Measurements from ENCODE around the gene MARCHF3. TPM values are rescaled to one million over a fixed set of nuclear protein-coding genes. Genes with fewer than 3 reads are reported as not detected.

MARCHF3 gene
- total and polyA plus RNA-seq, 10 of the 15 experiments (the other 5 are each of a cell fraction or from before 2014, with no cell fraction given) = 3.6 to 24.1 (median 11.3) TPM

- TF ChIP-seq REST (IDR thresholded peaks at IDR 0.05; ENCODE audit: low read depth, low read length) (no peak), JUND (IDR thresholded peaks at IDR 0.05; ENCODE audit: low read depth, low read length) (no peak), GABPA (IDR thresholded peaks at IDR 0.05; ENCODE audit: low read depth) (peak; percentile 11; the same call in 1 of the 2 replicates), MTA3 (IDR thresholded peaks at IDR 0.05; ENCODE audit: borderline replicate concordance, low read length) (peak; percentile 63; the same call in 1 of the 2 replicates), ZNF687 (IDR thresholded peaks at IDR 0.05) (peak; percentile 91), MTA2 (IDR thresholded peaks at IDR 0.05; ENCODE audit: low read depth) (peak; percentile 99), DPF2 (IDR thresholded peaks at IDR 0.05) (no peak; the same call in 1 of the 2 replicates), TBL1XR1 (IDR thresholded peaks at IDR 0.05; ENCODE audit: low read depth, low read length) (no peak), RFX5 (IDR thresholded peaks at IDR 0.05; ENCODE audit: low read depth, low read length) (no peak)
- TF ChIP-seq, protein P1, sequence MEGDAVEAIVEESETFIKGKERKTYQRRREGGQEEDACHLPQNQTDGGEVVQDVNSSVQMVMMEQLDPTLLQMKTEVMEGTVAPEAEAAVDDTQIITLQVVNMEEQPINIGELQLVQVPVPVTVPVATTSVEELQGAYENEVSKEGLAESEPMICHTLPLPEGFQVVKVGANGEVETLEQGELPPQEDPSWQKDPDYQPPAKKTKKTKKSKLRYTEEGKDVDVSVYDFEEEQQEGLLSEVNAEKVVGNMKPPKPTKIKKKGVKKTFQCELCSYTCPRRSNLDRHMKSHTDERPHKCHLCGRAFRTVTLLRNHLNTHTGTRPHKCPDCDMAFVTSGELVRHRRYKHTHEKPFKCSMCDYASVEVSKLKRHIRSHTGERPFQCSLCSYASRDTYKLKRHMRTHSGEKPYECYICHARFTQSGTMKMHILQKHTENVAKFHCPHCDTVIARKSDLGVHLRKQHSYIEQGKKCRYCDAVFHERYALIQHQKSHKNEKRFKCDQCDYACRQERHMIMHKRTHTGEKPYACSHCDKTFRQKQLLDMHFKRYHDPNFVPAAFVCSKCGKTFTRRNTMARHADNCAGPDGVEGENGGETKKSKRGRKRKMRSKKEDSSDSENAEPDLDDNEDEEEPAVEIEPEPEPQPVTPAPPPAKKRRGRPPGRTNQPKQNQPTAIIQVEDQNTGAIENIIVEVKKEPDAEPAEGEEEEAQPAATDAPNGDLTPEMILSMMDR (IDR thresholded peaks at IDR 0.05 in 2 of 3, conservative IDR thresholded peaks at IDR 0.05 in 1 of 3; ENCODE audit: control insufficient read depth in 2 of 3, extremely low read depth in 1 of 3, insufficient read depth in 1 of 3, low read depth in 3 of 3, low read length in 3 of 3) = no peak
- TF ChIP-seq, protein P2, sequence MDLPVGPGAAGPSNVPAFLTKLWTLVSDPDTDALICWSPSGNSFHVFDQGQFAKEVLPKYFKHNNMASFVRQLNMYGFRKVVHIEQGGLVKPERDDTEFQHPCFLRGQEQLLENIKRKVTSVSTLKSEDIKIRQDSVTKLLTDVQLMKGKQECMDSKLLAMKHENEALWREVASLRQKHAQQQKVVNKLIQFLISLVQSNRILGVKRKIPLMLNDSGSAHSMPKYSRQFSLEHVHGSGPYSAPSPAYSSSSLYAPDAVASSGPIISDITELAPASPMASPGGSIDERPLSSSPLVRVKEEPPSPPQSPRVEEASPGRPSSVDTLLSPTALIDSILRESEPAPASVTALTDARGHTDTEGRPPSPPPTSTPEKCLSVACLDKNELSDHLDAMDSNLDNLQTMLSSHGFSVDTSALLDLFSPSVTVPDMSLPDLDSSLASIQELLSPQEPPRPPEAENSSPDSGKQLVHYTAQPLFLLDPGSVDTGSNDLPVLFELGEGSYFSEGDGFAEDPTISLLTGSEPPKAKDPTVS (IDR thresholded peaks at IDR 0.05; ENCODE audit: low read depth, low read length) = no peak
- TF ChIP-seq, protein P3, sequence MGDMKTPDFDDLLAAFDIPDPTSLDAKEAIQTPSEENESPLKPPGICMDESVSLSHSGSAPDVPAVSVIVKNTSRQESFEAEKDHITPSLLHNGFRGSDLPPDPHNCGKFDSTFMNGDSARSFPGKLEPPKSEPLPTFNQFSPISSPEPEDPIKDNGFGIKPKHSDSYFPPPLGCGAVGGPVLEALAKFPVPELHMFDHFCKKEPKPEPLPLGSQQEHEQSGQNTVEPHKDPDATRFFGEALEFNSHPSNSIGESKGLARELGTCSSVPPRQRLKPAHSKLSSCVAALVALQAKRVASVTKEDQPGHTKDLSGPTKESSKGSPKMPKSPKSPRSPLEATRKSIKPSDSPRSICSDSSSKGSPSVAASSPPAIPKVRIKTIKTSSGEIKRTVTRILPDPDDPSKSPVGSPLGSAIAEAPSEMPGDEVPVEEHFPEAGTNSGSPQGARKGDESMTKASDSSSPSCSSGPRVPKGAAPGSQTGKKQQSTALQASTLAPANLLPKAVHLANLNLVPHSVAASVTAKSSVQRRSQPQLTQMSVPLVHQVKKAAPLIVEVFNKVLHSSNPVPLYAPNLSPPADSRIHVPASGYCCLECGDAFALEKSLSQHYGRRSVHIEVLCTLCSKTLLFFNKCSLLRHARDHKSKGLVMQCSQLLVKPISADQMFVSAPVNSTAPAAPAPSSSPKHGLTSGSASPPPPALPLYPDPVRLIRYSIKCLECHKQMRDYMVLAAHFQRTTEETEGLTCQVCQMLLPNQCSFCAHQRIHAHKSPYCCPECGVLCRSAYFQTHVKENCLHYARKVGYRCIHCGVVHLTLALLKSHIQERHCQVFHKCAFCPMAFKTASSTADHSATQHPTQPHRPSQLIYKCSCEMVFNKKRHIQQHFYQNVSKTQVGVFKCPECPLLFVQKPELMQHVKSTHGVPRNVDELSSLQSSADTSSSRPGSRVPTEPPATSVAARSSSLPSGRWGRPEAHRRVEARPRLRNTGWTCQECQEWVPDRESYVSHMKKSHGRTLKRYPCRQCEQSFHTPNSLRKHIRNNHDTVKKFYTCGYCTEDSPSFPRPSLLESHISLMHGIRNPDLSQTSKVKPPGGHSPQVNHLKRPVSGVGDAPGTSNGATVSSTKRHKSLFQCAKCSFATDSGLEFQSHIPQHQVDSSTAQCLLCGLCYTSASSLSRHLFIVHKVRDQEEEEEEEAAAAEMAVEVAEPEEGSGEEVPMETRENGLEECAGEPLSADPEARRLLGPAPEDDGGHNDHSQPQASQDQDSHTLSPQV (IDR thresholded peaks at IDR 0.05) = peak; percentile 5; the same call in 1 of the 2 replicates
These were observed 18.3 kb downstream of the MARCHF3 start (continued) for GRCh38 chr5:127011961-127012644.

Measured in GM12878 (cell line).